Measurements from ENCODE around the gene EID2.

Gene EID2, protein sequence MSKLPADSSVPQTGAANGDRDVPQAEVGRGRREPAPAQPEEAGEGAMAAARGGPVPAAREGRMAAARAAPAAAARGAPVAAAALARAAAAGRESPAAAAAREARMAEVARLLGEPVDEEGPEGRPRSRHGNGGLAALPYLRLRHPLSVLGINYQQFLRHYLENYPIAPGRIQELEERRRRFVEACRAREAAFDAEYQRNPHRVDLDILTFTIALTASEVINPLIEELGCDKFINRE

DNA sequence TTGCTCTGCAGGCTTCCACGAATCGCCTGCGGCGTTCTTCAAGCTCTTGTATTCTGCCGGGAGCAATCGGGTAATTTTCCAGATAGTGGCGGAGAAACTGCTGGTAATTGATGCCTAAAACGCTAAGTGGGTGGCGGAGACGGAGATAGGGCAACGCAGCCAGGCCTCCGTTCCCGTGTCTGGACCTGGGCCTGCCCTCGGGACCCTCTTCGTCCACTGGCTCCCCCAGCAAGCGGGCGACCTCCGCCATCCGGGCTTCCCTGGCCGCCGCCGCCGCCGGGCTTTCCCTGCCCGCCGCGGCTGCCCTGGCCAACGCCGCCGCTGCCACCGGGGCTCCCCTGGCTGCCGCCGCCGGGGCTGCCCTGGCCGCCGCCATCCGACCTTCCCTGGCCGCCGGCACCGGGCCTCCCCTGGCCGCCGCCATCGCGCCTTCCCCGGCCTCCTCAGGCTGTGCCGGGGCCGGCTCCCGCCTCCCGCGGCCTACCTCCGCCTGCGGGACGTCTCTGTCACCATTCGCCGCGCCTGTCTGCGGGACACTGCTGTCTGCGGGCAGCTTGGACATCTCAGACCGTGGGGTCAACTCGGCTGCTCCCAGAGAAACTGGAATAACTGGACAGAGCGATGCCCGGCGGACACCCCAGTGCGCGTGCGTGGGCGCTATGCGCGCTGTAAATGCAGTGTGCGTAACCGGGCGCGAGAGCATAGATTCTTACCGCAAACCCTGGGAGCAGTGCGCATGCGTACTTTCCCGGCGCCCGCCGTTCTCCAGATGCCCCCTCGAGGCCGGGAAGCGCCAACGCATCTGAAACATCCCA lies at the start of gene EID2:
TSS of gene EID2 (minus strand) at position 644 of the 815 bp plus-strand sequence. CDS start at position 562, 82 bp downstream.
- DNase-seq (ENCODE audit: low read depth, low spot score) = peak; percentile 97

DNA sequence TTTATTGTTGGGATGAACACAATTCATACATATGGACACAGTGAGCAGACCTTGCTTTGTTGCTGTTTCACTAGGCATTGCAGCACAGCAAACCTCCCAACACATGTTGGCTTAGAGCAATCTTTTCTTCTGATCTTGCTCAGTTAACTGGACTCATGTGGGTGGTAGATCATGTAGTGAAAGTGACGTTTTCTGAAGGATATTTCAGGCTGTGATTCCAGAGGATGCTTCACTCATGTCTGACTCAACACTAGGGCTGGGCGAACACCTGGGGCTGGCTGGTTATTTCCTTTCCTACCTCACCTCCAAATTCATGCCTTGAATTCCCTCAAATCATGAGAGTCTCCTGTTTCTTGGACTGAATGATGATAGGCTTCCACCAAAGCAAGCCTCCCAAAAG lies 48.1 kb upstream of the EID2 start:
- DNase-seq (ENCODE audit: low read depth, low spot score) = no peak

DNA sequence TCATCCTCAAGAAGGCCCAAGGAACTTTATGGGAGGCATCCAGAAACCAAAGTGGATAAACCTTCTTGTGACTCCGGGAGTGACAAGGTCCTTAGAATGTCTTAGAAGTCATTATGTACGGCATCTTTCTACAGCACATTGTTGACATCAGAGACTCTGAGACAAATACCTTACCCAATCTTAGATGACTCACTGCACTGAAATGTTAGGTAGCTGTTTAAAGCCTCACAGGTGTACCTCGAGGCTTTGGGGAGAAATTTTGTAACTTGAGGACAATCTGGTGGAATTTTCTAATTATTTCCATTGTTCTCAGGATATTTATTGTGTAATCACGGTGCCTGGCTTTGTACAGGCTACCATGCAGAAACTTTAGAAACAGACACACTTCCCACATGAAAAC lies 47.5 kb upstream of the EID2 start:
- no peak for DNase-seq (ENCODE audit: low read depth, low spot score)

DNA sequence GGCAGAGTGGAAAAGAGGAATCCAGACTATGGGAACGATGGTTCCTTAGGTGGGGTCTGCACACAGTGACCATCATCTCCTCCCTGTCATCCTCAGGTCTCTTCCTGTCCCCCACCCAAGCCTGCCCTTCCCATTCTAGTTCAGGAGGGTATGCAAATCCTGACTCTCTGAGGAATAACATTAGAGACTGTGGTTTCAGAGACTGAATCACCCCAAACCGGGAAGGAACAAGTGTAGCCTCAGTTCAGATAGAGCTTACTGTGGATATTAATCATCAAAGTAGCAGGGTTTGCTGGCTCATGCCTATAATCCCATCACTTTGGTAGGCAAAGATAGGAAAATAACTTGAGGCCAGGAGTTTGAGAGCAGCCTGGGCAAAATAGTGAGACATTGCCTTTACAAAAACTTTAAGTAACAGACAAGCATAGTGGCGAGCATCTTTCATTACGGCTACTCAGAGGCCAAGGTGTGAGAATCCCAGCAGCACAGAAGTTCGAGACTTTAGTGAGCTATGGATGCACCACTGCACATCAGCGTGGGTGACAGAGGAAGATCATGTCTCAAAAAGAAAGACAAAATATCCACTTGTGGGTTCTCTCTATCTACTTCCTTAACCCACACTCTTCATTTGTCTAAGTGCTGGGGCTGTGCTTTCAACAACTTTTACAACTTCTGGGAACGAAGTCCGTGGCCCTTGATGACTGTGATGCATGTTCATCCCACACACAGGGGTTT lies 43.1 kb upstream of the EID2 start:
- DNase-seq (ENCODE audit: low read depth, low spot score) = no peak

DNA sequence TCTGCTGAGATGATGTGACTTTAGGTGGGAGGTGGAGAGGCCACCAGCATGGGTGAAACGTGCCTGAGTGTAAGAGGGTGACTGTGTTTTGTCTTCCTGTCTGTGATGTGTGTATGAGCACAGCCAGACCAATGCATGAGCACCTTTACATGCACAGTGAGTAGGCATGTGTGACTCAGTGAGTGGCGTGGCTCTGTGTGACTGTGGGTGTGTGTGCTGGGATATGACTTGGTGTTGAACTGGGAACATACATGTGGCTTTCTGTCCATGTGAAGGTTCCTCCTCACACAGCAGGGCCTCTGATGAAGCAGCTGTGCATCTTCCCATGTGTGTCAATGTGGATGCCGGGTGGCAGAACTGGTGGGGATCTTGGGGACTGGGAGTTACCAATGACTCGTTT lies 42.5 kb upstream of the EID2 start:
- DNase-seq (ENCODE audit: low read depth, low spot score) = no peak

DNA sequence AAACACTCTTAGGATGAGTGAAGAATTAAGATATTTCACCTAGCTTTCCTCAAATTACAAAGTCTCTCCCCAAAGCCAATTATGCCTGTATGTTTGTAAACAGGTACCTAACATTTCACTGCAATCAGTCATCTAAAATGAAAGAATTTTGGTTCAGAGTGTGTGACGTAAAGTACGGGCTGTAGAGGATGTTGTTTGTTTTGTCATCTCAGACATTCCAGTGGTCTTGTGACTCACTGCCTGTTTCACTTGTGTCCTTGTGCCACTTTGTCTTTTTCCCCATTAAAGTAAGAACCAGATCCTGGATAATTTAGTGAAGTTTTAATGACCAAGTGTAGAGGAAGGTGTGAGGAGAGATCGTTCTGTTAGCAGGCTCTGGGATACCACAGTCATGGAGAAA lies 28.6 kb upstream of the EID2 start:
- DNase-seq (ENCODE audit: low read depth, low spot score) = peak; percentile 57

DNA sequence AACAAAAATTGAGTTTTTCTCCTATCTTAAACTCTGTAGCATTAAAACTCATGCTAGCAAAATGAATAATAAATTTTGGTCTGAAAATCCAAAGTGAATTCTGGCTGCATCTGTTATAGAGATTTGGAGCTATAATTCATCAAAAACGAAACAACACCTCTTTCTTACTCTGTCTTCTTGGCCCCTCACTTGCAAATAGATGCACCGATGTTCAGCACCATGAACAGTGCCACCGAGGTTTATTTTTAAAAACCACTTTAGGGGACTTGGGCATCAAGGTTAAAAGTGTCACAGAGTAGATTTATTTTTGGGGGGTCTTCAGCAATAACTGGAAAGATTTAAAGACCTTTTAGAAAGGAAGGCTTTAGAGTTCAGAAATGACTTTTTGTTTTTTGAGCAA lies 26.1 kb upstream of the EID2 start:
- peak; percentile 6 for DNase-seq (ENCODE audit: low read depth, low spot score)

DNA sequence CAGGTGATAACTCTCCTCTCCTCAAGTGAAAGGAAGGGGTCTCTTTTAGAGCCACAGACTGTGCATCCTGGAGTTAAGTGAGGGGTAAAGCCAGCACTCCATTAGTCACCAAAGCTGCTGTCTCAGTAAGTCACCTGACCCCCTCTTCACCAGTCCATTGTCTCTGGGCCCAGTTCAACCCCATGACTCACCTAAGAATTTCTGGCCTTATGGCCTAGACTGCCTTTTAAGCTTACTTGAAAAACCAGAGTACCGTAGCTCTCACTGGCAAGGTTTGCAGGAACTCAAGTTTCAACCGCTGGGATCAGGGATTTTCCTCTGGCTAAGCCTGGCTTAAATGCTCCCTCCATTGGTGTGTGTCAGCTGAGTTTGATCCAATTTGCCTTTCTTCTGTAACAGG lies 23.4 kb upstream of the EID2 start:
- DNase-seq (ENCODE audit: low read depth, low spot score) = peak; percentile 34

DNA sequence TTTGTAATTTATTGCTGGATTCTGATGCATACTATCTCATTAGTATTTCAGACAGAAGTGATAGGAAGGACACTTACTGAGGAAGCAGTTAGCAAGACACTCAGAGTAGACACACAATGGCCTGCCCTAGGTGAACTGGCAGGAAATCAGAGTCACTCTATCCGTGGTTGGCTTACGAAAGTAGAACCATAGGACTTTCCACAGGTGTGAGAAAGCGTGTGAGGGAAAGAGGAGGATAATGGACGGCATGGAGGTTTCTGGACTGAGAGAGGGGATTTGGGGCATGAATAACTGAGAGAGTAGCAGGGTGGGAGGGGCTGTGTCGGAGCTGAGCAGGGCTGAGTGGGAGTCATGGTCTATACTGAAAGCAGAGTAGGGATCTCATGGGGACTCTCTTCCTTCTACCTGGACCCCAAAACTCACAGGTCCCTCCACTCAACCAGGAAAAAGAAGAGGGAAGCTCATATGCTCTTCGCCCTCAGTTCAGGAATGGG lies 18.7 kb upstream of the EID2 start:
- DNase-seq (ENCODE audit: low read depth, low spot score) = no peak

DNA sequence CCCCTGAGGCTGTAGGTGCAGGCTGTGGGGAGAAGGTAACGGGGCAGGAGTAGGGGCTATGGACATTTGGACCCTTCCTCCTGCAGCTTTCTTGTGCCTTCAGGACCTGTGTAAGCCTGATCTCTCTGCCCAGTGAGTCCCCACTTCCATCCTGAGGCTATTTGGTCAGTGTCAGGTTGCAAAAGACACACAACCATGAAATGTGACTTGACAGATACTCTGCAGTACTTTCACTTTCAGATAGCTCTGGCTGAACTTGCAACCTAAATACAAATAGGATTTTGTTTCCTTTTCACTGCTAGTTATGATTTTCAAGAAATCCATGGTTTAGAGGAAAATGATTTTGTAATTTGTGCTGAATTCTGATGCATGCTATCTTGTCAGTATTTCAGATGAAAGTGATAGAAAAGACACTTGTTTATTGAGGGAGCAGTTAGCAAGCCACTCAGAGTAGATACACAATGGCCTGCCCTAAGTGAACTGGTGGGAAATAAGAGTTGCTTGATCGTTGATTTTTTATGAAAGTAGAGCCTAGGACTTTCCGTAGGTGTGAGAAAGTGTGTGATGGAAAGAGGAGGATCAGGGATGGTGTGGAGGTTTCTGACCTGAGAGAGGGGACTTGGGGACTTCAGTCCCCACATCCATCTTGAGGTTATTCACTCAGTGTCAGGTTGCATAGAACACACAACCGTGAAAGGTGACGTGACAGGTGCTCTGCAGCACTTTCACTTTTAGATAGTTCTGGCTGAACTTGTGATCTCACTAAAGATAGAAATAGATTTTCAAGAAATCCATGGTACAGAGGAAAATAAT lies 18.1 kb upstream of the EID2 start:
- DNase-seq (ENCODE audit: low read depth, low spot score) = no peak

DNA sequence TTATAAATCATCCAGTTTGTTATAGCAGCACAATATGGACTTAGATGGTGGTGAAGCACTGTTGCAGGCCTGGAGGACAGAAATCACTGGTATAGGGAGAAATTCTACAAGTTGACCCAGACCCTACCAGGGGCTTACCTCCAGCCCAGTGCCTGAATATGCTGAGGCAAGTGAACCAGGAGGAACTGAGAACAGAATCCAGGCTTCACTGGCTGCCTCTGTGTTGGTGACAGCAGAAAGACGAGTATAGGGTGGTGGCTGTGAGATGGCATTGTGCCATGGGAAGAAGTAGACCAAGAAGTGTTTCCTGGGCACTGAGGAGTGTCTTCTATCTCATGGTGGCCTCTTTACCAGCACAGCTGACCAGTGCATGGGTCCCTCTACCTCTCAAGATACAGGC lies 15.9 kb upstream of the EID2 start:
- DNase-seq (ENCODE audit: low read depth, low spot score) = no peak

DNA sequence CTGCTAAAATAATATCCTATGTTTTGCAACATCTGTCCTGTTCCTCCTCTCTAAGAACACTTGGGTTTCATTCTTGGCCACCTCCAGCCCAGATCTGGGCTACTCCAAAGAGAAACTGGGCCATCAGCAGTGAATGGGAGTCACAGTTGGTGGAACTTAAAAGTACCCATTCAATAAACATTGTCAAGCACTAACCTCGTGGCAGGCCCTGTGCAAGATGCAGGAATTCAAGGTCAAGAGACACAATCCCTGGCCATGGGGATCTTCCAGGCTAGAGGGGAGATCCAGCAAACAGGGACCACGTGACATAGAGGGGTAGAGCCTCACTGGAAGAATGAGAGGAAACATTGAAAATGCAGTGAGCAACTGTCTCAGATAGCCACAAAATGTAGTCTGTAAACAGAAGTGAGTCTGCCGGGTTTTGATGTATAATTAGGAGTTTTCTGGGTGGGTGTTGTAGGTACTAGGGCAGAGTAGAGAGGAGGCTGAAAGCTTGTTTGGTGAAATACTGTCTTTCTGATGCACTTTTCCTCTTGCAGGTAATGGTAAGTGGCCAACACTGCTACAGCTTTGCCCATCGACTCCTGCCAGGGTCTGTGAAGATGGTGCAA lies 14.8 kb upstream of the EID2 start:
- no peak for DNase-seq (ENCODE audit: low read depth, low spot score)

DNA sequence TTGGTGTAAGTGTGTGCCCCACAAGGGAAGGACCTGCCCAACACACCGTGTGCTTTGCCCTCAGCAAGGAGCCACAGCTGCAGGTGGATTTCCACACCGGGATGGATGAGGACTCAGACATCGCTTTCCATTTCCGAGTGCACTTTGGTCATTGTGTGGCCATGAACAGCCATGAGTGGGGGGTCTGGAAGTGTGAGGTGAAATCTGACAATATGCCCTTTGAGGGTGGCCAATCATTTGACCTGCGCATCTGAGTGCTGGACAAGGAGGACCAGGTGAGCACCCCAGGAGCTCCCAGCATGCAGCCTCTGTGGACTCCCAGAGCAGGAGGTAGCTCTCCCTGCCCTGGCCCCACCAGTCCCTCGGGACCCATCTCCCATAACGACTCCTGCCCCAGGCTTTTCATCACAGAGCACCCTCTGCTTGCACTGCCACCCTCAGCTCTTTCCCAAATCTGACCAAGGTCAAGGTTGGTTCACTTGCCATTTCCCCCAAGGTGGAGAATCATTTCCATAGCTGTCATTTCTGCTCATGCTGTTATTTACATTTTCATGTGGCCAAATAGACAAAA lies 13.2 kb upstream of the EID2 start:
- DNase-seq (ENCODE audit: low read depth, low spot score) = no peak

DNA sequence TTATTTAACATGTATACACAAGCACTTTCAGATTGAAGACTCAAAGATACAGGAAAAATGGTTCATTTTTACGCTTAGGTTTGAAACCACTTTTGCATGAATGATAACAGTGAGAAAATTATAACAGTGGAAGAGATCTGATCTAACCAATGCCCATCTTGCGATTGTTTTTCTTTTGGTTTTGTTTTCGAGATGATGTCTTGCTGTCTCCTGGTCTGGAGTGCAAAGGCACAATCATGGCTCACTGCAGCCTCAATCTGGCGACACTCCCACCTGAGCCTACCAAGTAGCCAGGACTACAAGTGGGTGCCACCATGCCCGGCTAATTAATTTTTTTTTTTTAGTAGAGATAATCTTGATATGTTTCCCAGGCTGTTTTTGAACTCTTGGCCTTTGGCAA lies 10.2 kb upstream of the EID2 start:
- DNase-seq (ENCODE audit: low read depth, low spot score) = no peak

DNA sequence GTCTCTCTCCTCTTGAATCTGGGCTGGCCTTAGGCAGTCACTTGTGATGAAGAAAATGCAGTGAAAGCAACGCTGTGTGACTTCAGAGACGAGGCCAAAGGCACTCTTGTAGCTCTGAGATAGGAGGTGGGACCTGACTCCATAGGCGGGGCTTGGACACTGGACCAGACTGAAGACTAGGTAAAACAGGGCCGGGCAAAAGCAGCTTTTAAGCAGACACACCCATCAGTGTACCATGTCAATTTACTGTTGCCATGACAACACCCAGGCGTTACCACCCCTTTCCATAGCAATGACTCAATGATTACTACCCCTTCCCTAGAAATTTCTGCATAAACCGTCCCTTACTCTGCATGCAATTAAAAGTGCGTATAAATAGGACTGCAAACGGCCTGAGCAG lies 6.6 kb upstream of the EID2 start:
- DNase-seq (ENCODE audit: low read depth, low spot score) = no peak

DNA sequence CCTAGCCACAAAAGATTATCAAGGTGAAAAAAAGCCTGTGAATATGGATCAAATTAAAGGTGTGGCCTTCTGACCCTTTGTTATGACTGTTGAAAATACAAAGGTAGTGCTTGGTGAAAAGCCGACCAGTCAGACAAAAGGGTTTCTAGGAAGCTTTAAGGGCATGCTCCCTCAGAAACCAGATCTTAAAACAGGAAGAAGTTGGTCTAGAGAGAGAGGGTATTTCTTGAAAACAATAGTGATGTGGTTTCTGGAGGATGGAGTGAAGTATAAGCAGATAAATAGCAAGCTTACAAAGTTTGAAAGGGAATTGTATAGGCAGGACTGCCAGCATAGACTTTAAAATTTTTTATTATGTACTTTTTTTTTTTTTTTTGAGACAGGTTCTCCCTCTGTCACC lies 5.0 kb upstream of the EID2 start:
- no peak for DNase-seq (ENCODE audit: low read depth, low spot score)

DNA sequence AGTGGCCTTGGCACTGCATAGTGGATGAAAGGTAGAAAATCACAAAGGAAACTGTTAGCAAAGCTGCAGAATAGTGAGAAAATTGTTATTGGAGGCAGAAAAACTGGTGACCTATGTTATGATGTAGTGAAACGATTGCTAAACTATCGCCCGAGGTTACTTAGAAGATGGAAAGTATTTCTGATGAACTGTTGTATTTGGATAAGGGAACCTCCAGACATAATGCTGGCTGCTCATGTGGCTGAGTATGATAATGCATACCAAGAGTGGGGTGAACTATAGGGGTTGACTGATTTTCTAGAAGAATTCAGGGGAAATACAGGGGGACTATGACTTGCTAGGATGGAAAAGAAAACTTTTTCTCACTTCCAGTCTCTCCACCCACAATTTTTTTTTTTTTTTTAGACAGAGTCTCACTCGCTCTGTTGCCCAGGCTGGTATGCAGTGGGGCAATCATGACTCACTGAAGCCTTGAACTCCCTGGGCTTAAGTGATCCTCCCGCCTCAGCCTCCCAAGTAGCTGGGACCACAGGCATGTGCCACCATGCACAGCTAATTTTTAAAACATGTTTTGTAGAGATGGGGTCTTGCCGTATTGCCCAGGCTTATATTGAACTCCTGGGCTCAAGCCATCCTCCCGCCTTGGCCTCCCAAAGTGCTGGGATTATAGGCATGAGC lies 4.4 kb upstream of the EID2 start:
- DNase-seq (ENCODE audit: low read depth, low spot score) = peak; percentile 13

DNA sequence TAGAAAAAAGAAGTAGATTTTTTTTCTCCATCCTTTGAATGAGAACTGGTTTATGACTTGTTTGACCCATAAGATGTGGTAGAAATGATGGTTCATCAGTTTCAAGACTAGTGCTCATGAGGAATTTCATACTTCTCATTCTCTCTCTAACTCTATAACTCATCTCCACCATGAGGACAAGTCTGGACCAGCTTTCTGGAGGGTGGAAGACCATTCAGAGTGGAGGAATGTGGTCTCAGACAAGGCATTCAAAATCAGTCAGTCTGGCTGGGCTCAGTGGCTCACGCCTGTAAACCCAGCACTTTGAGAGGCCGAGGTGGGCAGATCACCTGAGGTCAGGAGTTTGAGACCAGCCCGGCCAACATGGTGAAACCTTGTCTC lies 3.5 kb upstream of the EID2 start:
- DNase-seq (ENCODE audit: low read depth, low spot score) = no peak

DNA sequence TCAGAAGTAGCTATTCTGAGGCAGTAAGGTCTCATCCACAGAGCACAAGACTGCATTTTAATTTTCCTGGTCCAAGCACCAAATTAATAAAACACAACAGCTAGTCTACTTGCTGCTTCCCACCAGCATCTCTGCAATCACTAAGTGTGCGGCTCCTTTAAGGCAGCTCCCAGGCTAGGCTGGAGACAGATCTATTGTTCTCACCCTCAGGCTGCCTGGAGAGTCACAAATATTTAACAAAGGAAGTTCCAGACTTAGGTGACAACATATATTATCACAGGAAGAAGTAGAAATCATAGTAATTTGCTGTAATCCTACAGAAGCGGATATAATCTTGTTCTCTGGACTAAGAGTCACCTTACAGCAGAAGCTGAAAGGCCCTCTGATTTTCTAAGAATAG lies 2.2 kb upstream of the EID2 start:
- no peak for DNase-seq (ENCODE audit: low read depth, low spot score)

DNA sequence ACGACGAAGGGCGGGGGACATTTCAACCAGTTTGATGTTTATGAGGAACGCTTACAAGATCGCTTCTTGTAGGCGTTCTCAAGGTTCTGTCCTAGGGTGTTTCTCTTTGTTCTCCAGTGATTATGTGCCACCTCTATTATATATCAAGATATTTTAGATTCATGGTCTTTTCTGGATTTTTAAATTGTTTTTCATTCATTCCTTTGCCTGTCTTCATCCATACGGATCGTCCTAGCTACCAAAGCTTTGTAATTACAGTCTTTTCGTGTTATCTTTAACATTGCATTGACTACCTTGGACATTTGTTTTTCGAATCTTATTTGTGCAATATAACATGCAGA lies 342 bp upstream of the EID2 start:
- no peak for DNase-seq (ENCODE audit: low read depth, low spot score)

DNA sequence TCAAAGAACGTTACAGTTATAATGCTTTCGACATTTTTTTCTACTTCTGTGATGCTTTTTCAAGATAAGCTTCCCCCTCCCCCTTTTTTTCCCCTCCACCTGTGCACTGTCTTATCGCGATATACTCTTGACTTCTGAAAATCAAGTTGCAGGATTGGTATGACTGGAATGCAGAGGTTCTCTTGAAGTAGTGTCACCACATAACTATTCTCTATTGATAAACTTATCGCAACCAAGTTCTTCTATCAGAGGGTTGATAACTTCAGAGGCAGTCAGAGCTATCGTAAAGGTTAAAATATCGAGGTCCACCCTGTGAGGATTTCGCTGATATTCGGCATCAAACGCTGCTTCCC lies 820 bp downstream of the EID2 start:
- peak; percentile 59 for DNase-seq (ENCODE audit: low read depth, low spot score)
